C4-2B (cell line): ENCODE data around the gene CARD14.
"Not testable (repeated sequence)": the region's sequence is repeated elsewhere in the genome, so short reads cannot be mapped to it uniquely, and the experiment has no call there.

Source experiments
- H3K27ac ChIP-seq: fragments of 450-650 bp; 2 replicates; pipeline ENCODE4 v1.5.1; 2017
- ZFX ChIP-seq: fragments of 450-650 bp; IDR thresholded peaks from 2 replicates; pipeline ENCODE4 v1.6.1; 2017
- TF ChIP-seq, protein P1 (sequence below): fragments of 450-650 bp; conservative IDR thresholded peaks from 2 replicates; pipeline ENCODE4 v1.5.1; 2017; ENCODE audit warnings: mild to moderate bottlenecking

CARD14 gene

DNA sequence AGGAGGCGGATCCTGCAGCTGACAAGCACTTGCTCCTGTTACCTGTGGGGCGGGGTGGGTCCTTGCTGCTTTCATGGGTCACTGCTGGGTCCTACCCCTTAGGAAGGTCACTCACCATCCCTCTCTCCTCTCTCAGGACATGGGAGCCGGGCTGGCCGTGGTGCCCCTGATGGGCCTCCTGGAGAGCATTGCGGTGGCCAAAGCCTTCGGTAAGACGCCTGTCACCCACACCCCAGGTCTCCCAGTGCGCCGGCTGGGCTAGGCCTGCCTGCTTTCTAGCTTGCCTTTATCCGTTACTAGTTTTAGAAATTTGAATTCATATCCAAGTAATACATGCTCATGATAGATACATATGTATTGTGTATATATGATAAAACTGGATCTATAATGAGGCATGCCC, 67.6 kb downstream of the CARD14 start:
- H3K27ac ChIP-seq, result no peak overlapping the region
- TF ChIP-seq, protein P1, sequence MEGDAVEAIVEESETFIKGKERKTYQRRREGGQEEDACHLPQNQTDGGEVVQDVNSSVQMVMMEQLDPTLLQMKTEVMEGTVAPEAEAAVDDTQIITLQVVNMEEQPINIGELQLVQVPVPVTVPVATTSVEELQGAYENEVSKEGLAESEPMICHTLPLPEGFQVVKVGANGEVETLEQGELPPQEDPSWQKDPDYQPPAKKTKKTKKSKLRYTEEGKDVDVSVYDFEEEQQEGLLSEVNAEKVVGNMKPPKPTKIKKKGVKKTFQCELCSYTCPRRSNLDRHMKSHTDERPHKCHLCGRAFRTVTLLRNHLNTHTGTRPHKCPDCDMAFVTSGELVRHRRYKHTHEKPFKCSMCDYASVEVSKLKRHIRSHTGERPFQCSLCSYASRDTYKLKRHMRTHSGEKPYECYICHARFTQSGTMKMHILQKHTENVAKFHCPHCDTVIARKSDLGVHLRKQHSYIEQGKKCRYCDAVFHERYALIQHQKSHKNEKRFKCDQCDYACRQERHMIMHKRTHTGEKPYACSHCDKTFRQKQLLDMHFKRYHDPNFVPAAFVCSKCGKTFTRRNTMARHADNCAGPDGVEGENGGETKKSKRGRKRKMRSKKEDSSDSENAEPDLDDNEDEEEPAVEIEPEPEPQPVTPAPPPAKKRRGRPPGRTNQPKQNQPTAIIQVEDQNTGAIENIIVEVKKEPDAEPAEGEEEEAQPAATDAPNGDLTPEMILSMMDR, result no peak
- TF ChIP-seq ZFX, result no peak

DNA sequence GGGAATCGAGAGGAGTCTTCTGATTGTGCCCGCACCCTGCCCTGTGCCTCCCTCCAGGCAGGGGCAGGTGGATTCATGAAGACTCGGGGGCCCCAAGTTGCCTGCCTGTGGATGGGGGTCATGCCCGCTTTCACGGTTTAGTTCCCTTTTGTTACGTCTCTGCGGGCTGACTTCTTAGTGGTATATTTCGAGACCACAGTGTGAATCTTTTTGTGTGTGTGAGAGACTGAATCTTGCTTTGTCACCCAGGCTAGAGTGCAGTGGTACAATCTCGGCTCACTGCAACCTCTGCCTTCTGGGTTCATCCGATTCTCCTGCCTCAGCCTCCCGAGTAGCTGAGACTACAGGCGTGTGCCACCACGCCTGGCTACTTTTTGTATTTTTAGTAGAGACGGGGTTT, 72.7 kb downstream of the CARD14 start:
- TF ChIP-seq, protein P1, result no peak
- no peak for TF ChIP-seq ZFX

GRCh38 chr17:80243526-80244433, 74.0 kb downstream of the CARD14 start:
- H3K27ac ChIP-seq, result no peak overlapping the region

More for the DNA sequence above, 72.7 kb downstream of the CARD14 start:
- no peak overlapping the region for H3K27ac ChIP-seq

DNA sequence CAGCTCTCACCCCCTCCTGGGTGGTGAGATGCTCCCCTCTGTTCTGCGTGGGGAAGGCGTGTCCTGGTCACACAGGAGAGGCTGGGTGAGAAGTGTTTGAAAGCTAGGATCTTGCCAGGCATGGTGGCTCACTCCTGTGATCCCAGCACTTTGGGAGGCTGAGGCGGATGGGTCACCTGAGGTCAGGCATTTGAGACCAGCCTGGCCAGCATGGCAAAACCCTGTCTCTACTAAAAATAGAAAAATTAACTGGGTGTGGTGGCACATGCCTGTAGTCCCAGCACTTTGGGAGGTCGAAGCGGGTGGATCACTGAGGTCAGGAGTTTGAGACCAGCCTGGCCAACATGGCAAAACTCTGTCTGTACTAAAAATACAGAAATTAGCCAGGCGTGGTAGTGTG, 74.6 kb downstream of the CARD14 start:
- H3K27ac ChIP-seq, result not testable (repeated sequence)

More at GRCh38 chr17:80243526-80244433, 74.0 kb downstream of the CARD14 start:
- TF ChIP-seq, protein P1, result no peak
- TF ChIP-seq ZFX, result no peak

DNA sequence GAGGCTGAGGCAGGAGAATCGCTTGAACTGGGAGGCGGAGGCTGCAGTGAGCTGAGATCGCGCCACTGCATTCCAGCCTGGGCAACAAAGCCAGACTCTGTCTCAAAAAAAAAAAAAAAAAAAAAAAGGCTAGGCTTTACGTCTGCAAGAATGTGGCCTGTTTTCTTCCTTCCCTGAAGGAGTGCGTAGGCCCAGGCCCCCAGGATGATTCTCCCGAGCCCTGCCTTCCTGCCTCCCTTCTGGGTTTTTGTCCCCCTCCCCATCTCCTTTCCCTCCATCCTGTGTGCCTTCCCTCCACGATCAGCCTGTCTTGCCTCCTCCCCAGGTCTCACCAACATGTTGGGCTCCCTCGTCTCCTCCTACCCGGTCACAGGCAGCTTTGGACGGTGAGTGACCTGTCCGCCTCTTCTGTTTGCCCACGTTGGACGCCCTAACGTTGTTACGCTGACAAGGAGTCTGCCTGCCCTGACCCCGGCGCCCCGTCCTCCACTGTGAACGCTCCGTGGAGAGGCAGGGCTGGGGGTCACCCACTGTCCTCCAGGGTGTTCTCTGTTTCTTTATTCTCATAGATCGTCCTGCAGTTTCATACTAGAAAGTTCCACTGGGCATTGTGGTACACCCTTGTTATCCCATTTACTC, 75.2 kb downstream of the CARD14 start:
- no peak overlapping the region for H3K27ac ChIP-seq
- TF ChIP-seq, protein P1, result no peak
- TF ChIP-seq ZFX, result no peak

GRCh38 chr17:80245566-80246265, 75.9 kb downstream of the CARD14 start:
- TF ChIP-seq, protein P1, result no peak
- no peak for TF ChIP-seq ZFX
- H3K27ac ChIP-seq, result no peak overlapping the region

GRCh38 chr17:80246266-80246681, 76.4 kb downstream of the CARD14 start:
- no peak for TF ChIP-seq ZFX
- TF ChIP-seq, protein P1, result no peak
- no peak overlapping the region for H3K27ac ChIP-seq
